GM12892 (cell line): ENCODE measurements around the gene CPNE4.

Experiments
- POLR2A ChIP-seq: IDR thresholded peaks from 2 replicates; pipeline ENCODE4 v1.6.1; 2011; ENCODE audit warnings: low read depth, low read length, control low read depth
- POLR2AphosphoS5 ChIP-seq: IDR thresholded peaks from 2 replicates; pipeline ENCODE4 v1.6.1; 2011; ENCODE audit warnings: low read depth, low read length, control low read depth

DNA sequence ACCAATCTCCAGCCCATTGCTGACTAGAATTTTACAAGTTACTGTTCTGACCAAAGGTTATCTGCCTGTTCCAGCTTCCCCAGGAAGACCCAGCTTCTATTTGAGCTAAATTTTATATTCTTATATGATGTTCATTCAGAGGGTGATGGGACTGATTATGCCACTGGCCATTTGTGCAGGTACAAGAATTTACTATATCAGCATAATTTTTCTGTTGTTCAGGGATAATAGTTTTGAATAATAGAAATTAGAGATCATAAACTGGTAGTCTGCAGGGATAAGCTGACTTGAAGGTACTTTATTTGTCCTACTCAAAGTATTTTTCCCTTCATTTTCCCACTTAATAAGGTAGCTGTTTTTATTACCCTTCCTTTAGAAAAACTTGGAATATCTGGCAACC, 309.4 kb downstream of the CPNE4 start:
- no peak for TF ChIP-seq POLR2A
- TF ChIP-seq POLR2AphosphoS5, result no peak
